ENCODE measurements around the gene RBL1.
"Not testable (repeated sequence)": the region's sequence is repeated elsewhere in the genome, so short reads cannot be mapped to it uniquely, and the experiment has no call there.

The RBL1 gene

DNA sequence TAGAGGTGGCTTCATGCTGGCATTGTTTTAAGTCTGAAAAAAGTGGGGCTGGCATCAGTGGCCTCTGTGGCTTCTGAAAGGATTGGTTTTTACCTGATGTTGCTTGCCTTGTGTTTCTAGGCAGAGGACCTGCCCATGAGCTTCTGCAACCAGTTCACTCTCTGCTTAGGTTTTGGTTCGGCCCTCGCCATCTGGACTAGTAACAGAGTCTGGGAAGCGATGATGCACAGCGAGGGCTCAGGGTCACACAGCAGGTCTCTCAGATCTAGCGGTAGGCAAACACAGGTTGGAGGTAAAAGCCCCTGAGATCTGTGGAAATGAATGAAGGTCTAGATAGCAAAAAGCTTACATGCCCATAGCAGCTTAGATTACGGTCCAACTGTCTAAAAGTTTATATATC lies 6.8 kb upstream of the RBL1 start:
- Mint-ChIP-seq H3K36me3 (no peaks in the 10 kb centered on the region), H3K9me3 (no peaks in the 10 kb centered on the region), H3K4me3 (no peak overlapping the region), H3K4me1 (no peaks in the 10 kb centered on the region), H3K27ac (no peak overlapping the region)
- no peak for DNase-seq (ENCODE audit: low spot score in 2 of 2)
- no peak for ATAC-seq

DNA sequence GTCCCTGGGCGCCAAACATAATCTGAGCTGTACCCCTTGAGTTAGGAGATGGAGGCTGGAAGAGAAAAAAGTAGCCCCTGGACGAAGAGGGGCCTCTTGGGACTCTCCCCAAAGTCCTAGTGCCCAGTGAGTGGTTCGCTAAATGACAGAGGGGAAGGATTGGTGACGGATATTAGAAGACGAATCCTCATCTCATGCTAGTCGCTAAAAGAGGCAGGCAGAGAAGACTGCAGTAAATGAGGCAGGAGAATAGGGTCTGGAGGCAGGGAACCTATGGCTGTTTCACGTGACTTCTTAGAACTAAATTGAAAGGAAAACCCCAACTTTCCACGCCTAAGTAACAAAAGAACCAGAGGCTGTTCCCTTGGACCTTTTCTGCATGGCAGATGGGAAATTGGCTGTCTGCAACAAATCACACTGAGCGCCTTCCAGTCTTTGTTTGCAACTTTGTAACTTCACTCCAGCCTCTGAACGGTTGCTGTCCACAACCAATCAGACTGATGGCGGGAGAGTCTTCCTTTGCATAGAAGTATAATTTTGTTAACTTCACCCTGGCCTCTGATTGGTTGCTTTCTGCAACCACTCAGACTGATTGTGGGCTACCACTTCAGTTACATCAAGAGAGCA lies 731 bp upstream of the RBL1 start:
- peaks cover 31% of the 10 kb centered on the region for H3K4me1 Mint-ChIP-seq
- ATAC-seq (no peak), DNase-seq (ENCODE audit: low spot score in 2 of 2) (peak in 1 of 2 donors; percentile 51)
- no peaks in the 10 kb centered on the region for H3K9me3 Mint-ChIP-seq
- H3K27ac Mint-ChIP-seq, result peak overlapping the region; percentile 100
- peaks cover 44% of the 10 kb centered on the region for H3K36me3 Mint-ChIP-seq
- H3K4me3 Mint-ChIP-seq, result peak overlapping the region; percentile 99

DNA sequence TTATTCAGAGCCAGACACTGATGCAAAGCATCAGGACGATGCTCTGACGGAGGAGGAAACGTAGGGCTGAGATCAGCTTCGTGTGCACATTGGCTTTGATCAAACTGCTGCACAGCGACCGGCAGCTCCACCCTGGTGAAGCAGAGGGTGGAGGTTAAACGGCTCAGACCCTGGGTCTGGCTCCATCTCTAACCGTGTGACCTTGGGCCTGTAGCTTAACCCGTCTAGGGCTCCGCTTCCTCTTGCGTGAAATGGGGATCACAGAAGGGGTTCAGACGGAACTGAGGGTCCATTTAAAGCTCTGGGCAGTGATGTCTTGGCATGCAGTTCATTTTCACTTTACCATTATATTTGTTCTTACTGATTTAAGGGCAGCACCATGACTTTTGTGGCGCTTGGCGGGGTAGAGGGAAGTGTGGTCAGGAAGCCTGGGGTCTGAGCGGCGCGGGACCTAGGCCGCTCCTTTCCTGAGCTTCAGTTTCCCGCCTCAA lies 644 bp downstream of the RBL1 start:
- DNase-seq (ENCODE audit: low spot score in 2 of 2) (peak; percentile 20 to 77), ATAC-seq (peak; percentile 60)
- peaks cover 31% of the 10 kb centered on the region for H3K4me1 Mint-ChIP-seq
- no peaks in the 10 kb centered on the region for H3K9me3 Mint-ChIP-seq
- peaks cover 58% of the 10 kb centered on the region for H3K36me3 Mint-ChIP-seq
- peak overlapping the region; percentile 100 for H3K27ac Mint-ChIP-seq
- peak overlapping the region; percentile 99 for H3K4me3 Mint-ChIP-seq

DNA sequence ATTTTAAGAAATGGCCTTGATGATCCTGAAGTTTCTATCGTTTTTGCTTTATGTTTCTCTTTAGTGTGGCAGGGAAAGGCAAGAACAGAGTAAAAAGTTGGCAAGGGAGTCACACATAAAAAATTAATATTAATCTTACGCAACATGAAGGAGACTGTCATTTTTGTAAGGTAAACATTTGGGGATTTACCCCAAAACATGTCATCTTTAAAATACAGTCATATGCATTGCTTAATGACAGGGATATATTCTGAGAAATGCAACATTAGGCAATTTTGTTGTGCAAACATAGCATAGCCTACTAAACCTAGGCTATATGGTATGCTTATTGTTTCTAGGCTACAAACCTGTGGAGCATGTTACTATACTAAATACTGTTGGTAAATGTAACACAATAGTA lies 5.4 kb downstream of the RBL1 start:
- ATAC-seq (no peak), DNase-seq (ENCODE audit: low spot score in 2 of 2) (no peak)
- H3K4me3 Mint-ChIP-seq, result no peak overlapping the region
- H3K4me1 Mint-ChIP-seq, result peaks cover 20% of the 10 kb centered on the region
- H3K36me3 Mint-ChIP-seq, result peaks cover 98% of the 10 kb centered on the region
- no peaks in the 10 kb centered on the region for H3K9me3 Mint-ChIP-seq
- H3K27ac Mint-ChIP-seq, result no peak overlapping the region

DNA sequence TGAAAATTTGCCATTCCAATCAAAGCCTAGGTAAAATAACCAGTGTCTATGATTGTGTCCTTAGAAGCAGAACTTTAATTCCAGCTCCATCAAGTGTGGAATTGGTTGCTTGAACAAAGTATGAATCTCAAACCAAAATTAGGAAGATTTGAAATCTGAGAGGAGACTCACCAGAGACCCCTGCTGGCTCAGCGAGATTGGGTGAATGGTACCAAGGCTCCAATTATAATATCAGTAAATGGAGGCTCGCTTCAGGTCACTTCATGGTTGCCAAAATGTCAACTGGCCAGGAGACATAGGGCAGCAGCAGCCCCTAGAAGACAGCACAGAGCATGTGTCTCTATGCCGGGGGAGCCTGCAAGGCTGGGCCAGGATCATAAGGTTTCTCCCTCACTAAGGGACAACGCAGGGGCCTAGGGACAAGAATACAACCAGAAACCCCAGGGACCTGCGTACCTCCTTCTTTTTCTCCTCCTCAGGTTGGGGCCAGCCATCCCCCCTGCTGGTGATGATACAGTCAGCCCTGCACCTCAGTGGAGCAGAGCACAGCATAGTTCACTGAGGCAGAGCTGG lies 14.0 kb downstream of the RBL1 start:
- peaks cover 97% of the 10 kb centered on the region for H3K36me3 Mint-ChIP-seq
- peak overlapping the region; percentile 12 for H3K27ac Mint-ChIP-seq
- ATAC-seq, result no peak
- no peak overlapping the region for H3K4me3 Mint-ChIP-seq
- no peaks in the 10 kb centered on the region for H3K9me3 Mint-ChIP-seq
- DNase-seq (ENCODE audit: low spot score in 2 of 2), result no peak
- peaks cover 9% of the 10 kb centered on the region for H3K4me1 Mint-ChIP-seq

DNA sequence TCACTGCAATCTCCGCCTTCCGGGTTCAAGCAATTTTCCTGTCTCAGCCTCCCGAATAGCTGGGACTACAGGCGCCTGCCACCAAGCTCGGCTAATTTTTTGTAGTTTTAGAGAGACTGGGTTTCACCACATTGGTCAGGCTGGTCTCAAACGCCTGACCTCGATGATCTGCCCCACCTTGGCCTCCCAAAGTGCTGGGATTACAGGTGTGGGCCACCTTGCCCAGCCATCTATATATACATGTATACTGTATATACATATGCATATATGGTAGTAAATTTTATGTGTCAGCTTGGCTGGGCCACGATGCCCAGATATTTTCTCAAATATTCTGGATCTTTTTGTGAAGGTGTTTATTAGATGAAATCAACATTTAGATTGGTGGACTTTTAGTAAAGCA lies 18.8 kb downstream of the RBL1 start:
- Mint-ChIP-seq H3K4me3 (no peak overlapping the region), H3K27ac (no peak overlapping the region), H3K4me1 (peaks cover 10% of the 10 kb centered on the region), H3K9me3 (no peaks in the 10 kb centered on the region), H3K36me3 (peaks cover 79% of the 10 kb centered on the region)
- DNase-seq (ENCODE audit: low spot score in 2 of 2) (no peak), ATAC-seq (no peak)

DNA sequence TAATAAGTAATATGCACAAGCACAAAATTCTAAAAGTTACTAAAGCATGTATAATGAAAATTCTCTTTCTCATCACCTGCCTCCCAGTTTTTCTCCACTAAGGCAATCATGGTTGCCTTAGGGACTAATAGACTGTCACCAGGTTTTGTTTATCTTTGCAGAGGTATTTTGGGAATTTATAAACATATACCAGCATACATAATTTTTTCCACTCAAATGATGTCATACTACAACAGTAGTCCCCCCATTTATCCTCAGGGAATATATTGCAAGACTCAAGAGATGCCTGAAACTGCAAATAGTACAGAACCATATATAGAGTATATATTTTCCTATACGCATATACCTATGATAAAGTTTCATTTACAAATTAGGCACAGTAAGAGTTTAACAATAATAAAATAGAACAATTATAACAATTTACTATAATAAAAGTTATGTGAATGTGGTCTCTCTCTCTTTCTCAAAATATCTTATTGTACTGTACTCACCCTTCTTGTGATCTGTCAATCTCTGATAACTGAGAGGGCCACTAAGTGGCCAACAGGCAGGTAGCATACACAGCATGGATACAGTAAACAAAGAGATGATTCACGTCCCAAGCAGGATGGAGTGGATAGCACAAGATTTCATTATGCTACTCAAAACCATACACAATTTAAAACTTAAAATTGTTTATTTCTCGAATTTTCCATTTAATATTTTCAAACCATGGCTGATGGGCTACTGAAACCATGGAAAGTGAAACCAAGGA lies 19.7 kb downstream of the RBL1 start:
- Mint-ChIP-seq H3K9me3 (no peaks in the 10 kb centered on the region), H3K4me3 (no peak overlapping the region), H3K4me1 (peaks cover 17% of the 10 kb centered on the region), H3K27ac (no peak overlapping the region), H3K36me3 (peaks cover 79% of the 10 kb centered on the region)
- ATAC-seq (no peak), DNase-seq (ENCODE audit: low spot score in 2 of 2) (no peak)

DNA sequence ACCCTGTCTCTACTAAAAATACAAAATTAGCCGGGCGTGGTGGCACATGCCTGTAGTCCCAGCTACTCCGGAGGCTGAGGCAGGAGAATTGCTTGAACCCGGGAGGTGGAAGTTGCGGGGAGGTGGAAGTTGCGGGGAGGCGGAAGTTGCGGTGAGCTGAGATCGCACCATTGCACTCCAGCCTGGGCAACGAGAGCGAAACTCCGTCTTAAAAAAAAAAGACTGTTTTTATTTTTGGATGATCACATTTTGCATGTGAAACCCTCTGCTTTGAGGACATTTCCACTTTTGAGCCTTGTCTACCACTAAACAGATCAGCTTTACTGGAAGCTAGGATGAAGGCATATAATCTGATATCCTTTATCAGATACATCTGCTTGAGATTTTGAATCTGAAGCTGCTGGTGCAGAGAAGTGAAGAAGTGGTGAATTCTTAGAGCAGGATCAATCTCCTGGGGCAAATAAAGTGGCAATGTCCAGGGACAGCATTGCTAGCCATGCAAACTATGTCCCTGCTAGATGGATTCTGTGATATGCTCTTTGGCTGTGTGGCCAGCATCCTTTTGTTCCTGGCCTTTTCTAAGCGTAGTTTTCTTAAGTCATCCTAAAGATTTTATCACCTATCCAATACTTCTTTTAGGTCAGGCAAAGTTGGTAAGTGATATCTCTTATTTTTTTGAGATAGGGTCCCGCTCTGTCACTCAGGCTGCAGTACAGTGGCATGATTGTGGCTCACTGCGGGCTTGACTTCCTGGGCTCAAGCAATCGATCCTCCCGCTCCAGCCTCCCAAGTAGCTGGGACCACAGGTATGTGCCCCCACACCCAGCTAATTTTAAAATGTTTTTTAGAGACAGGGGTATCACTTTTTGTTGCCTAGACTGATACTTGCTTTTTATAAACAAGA lies 23.3 kb downstream of the RBL1 start:
- Mint-ChIP-seq H3K36me3 (peaks cover 61% of the 10 kb centered on the region), H3K27ac (peak overlapping the region; percentile 83), H3K4me3 (no peak overlapping the region), H3K9me3 (no peaks in the 10 kb centered on the region), H3K4me1 (peaks cover 13% of the 10 kb centered on the region)
- ATAC-seq (no peak), DNase-seq (ENCODE audit: low spot score in 2 of 2) (no peak)

DNA sequence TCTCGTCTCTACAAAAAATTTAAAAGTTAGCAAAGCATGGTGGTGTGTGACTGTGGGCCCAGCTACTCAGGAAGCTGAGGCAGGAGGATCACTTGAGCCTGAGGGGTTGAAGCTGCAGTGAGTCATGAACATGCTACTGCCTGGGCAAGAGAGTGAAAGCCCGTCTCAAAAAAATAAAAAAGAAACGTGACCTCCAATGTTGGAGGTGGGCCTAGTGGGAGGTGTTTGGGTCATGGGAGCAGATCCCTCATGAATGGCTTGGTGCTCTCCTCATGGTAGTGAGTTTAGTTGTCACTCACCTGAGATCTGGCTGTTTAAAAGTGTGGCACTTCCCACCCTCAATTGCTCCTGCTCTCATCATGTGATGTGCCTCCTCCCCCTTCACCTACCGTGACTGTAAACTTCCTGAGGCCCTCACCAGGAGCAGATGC lies 24.3 kb downstream of the RBL1 start:
- Mint-ChIP-seq H3K27ac (peak overlapping the region; percentile 83), H3K9me3 (no peaks in the 10 kb centered on the region), H3K36me3 (peaks cover 67% of the 10 kb centered on the region), H3K4me3 (peak overlapping the region; percentile 24), H3K4me1 (peaks cover 13% of the 10 kb centered on the region)
- ATAC-seq, result peak; percentile 91
- no peak for DNase-seq (ENCODE audit: low spot score in 2 of 2)

DNA sequence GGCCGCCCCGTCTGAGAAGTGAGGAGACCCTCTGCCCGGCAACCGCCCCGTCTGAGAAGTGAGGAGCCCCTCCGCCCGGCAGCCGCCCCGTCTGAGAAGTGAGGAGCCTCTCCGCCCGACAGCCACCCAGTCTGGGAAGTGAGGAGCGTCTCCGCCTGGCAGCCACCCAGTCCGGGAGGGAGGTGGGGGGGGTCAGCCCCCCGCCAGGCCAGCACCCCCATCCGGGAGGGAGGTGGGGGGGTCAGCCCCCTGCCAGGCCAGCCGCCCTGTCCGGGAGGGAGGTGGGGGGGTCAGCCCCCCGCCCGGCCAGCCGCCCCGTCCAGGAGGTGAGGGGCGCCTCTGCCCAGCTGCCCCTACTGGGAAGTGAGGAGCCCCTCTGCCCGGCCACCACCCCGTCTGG lies 26.2 kb downstream of the RBL1 start:
- not testable (repeated sequence) for H3K4me3 Mint-ChIP-seq; H3K9me3 Mint-ChIP-seq; ATAC-seq; DNase-seq (ENCODE audit: low spot score in 2 of 2); H3K27ac Mint-ChIP-seq
- Mint-ChIP-seq H3K36me3 (peaks cover 82% of the 10 kb centered on the region), H3K4me1 (peaks cover 13% of the 10 kb centered on the region)

DNA sequence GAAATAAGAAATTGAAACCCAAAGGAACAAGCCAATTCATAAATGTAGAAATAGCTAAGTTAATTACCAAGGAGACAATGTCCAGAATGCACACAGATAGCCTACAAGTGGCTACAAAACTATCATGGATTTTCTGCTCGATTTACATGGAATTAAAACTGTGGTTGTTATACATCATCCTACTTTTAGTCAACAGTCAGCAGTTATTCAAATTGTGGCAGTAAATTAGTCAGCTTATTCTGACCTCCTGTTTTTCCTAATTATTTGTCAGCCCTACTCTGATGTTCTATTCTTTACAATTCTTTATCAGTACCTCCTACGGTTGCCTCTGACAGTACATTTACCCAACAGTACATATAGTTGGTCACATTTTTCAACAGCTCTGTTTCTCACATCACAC lies 29.6 kb downstream of the RBL1 start:
- ATAC-seq, result no peak
- Mint-ChIP-seq H3K9me3 (no peaks in the 10 kb centered on the region), H3K36me3 (peaks cover 82% of the 10 kb centered on the region), H3K4me1 (peaks cover 2% of the 10 kb centered on the region), H3K27ac (no peak overlapping the region), H3K4me3 (no peak overlapping the region)
- no peak for DNase-seq (ENCODE audit: low spot score in 2 of 2)

DNA sequence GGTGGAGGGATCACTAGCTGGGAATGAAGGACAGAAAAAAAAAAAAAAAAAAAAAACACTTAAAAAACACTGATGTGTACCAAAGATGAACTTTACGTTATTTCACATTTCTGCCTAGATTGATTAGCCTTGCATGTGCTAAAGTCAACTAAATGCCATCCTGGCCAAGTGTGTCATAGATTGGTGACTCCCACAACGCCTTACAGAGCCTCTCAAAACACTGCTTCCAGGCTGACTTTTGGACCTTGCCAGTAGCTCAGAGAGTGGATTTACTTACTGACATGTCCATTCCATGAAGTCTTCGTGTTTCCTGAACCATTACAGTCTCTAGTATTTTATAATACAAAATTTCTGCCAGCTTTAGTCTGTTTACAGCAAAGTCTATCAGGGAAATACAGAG lies 40.5 kb downstream of the RBL1 start:
- Mint-ChIP-seq H3K36me3 (peaks cover 100% of the 10 kb centered on the region), H3K4me1 (no peaks in the 10 kb centered on the region), H3K9me3 (no peaks in the 10 kb centered on the region), H3K4me3 (no peak overlapping the region), H3K27ac (peak overlapping the region; percentile 79)
- no peak for DNase-seq (ENCODE audit: low spot score in 2 of 2)
- ATAC-seq, result no peak

DNA sequence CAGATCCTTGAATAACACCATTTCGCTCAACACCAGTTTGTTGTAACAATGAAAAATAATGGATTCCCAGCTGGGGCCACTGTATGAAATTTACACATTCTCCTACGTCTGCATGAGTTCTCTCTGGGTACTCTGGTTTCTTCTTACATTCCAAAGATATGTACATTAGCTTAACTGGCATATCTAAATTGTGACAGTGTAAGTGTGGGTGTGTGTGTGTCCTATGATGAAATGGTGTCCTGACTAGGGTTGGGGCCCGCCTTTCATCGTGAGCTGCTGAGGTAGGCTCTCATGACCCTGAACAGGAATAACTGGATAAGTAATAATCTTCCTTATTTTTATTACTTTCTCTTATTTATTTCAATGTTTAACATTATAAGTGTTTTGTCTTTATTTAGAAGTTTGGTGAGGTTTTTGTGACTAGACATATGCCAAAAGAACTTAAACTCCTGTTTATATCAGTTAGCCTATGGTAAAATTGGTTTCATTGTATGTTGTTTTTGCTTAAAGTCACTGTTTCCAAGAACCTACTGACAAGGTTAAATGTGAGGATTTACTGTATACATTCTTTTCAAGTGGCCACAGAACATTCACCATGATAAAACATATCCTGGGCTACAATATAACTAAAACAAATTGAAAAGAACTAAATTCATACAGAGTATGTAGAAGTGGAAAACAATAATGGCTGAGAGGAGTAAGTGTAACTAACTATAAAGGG lies 42.4 kb downstream of the RBL1 start:
- ATAC-seq (no peak), DNase-seq (ENCODE audit: low spot score in 2 of 2) (no peak)
- Mint-ChIP-seq H3K27ac (peak overlapping the region; percentile 36), H3K4me3 (no peak overlapping the region), H3K36me3 (peaks cover 100% of the 10 kb centered on the region), H3K4me1 (no peaks in the 10 kb centered on the region), H3K9me3 (no peaks in the 10 kb centered on the region)

Measured in stimulated activated effector memory CD8-positive, alpha-beta T cell treated with anti-CD3 and anti-CD28 coated beads, Interleukin-12 subunit alpha, Interleukin-12 subunit beta, amount 100 ng/mL, for 72 hours (primary cell).